Astrocyte of the spinal cord (primary cell): ENCODE data around the gene SULT1C3.

Experiments
- DNase-seq: peaks from one replicate; pipeline ENCODE4 v3.0.0; 2011; ENCODE audit warnings: low read depth, low spot score
- H3K4me3 ChIP-seq: 2 replicates; pipeline ENCODE4 v1.5.1; 2011; ENCODE audit warnings: low read depth, mild to moderate bottlenecking, low read length, moderate library complexity
- in situ Hi-C: cut with HindIII; loops from 2 replicates; pipeline ENCODE4 v1.10.0; 2017; ENCODE audit warnings: low sequenced_read_pairs
- TF ChIP-seq, protein P1 (sequence below): IDR thresholded peaks from 2 replicates; pipeline ENCODE4 v1.5.1; 2012; ENCODE audit warnings: low read depth, mild to moderate bottlenecking, low read length, inconsistent platforms

SULT1C3 gene

DNA sequence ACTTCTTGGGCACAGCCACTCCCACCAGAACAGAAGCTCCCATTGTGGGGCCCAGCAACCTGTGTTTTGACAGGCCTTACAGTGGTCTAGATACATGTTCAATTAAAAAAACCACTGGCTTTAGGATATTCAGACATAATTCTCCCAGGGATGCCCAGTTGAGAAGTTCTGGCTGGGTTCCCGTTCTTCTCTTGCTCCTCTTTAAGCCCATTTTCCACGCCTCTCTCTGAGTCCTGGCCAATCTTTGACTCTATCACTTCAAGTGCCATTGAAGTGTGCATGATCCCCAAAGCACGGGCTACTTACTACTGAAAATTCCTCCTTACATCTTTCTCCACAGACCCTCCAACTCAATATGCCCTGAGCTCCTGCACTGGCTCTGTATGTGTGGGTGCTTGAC, 17.5 kb upstream of the SULT1C3 start:
- in situ Hi-C loops: no loop called here
- DNase-seq: no peak
- TF ChIP-seq, protein P1, sequence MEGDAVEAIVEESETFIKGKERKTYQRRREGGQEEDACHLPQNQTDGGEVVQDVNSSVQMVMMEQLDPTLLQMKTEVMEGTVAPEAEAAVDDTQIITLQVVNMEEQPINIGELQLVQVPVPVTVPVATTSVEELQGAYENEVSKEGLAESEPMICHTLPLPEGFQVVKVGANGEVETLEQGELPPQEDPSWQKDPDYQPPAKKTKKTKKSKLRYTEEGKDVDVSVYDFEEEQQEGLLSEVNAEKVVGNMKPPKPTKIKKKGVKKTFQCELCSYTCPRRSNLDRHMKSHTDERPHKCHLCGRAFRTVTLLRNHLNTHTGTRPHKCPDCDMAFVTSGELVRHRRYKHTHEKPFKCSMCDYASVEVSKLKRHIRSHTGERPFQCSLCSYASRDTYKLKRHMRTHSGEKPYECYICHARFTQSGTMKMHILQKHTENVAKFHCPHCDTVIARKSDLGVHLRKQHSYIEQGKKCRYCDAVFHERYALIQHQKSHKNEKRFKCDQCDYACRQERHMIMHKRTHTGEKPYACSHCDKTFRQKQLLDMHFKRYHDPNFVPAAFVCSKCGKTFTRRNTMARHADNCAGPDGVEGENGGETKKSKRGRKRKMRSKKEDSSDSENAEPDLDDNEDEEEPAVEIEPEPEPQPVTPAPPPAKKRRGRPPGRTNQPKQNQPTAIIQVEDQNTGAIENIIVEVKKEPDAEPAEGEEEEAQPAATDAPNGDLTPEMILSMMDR: no peak
- no peak overlapping the region for H3K4me3 ChIP-seq

DNA sequence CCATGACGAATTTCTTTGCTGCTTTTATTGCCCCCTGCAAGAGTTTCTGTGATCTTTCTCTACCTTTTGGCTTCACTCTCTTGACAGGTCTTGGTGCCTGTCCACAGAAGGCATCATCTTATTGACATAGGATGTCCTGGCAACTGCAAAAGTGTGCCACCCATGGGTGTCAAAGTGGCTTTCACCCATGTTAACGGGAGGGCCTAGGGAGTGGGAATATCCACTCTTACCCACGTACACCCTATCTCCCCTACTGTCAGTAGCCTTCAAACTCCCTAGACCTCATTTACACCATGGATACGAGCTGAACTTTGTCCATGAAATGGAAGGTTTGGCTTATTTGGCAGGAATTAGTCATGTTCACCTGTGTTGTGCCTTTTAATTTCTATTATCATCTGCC, 16.2 kb upstream of the SULT1C3 start:
- DNase-seq: no peak
- in situ Hi-C loops: no loop called here
- TF ChIP-seq, protein P1: no peak
- no peak overlapping the region for H3K4me3 ChIP-seq

DNA sequence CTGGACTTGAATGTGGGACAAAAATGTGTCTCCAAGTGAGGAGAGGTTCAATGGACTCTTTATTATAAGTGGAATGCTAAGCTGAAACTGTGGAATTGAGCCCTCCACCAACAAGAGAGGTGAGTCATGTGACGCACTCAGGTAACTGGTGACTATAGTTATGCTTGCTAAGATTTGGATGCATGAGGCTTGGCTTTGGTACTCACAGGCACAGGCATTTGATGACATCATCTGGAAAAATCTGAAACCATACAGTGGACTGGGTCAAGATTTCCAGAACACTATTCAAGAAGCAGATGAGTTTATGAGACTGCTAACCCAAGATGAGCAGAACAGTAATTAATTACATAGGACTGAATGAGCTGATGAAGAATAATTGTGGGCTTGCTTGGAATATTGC, 15.7 kb upstream of the SULT1C3 start:
- no peak for DNase-seq
- TF ChIP-seq, protein P1: no peak
- no peak overlapping the region for H3K4me3 ChIP-seq
- in situ Hi-C loops: no loop called here

DNA sequence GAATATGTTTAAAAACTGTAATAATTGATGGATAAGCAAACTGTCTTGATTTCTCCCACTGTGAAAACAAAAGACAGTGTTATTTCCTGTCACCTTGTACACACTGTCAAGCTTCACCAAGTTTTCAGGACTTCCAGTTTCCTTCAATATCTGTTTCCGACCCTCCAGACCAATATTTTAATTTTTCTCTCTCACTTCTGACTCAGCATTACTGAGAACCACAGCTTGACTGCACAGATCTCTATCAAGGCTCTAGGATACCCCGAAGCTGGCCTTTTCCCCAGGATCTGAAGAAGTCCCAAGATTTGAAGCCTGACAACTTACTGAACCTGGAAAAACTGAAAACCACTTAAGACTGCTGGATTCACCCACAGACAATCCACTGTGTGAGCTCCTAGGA, 13.2 kb upstream of the SULT1C3 start:
- no peak for DNase-seq
- TF ChIP-seq, protein P1: no peak
- H3K4me3 ChIP-seq: no peak overlapping the region
- in situ Hi-C loops: no loop called here

DNA sequence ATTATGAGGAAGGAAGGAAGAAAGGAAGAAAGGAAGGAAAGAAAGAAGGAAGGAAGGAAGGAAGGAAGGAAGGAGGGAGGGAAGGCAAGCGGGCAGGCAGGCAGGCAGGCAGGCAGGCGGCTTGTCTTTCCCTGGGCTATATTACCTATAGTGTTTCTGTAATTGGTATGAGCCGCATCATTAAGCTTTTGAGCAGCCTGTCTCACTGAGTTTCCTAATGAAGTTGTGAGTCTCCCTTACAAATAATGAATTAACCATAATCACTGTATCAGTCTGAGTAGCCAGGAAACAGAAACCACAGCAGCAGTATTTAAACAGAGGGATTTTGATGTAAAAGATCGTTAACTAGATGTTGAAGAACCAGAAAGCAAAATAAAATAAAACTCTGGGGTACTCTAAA, 11.8 kb upstream of the SULT1C3 start:
- TF ChIP-seq, protein P1: no peak
- DNase-seq: no peak
- no peak overlapping the region for H3K4me3 ChIP-seq
- in situ Hi-C loops: no loop called here

DNA sequence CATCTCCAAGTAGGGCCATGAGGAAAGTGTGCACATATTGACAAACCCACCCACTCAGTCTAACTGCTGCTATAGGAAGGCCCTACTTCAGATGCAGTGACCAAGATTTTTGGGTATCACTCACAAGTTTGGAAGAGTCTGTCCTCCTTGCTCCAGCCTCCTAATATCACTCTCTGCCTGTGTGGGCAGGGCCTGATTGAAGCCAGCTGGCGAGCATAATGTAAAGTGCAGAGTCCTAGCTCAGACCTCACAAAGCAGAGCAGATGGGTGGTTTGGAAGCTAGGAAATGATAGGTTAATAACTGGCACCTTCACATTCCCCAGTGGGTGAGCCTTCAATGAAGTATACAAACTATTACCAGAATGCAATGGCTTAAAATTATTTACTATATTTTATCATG, 11.2 kb upstream of the SULT1C3 start:
- TF ChIP-seq, protein P1: no peak
- no peak for DNase-seq
- in situ Hi-C loops: no loop called here
- no peak overlapping the region for H3K4me3 ChIP-seq

DNA sequence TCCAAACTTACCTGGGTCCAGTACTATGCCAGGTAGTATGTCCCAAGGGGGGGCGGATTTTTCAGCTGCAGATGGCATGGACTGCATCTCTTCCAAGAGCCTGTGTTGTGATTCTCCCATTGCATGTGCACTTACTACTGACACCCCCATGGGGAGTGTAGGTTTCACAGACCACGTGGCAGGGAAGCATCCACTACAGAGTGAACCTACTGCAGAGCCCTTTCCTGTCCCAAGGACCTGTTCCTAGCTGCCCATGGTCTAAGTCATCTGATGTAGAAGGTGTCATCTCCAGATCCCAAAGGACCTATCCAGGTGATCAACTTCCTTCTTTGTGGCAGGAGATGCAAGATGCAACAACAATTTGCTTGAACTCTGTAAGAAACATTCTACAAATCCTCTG, 9.9 kb upstream of the SULT1C3 start:
- TF ChIP-seq, protein P1: no peak
- no peak overlapping the region for H3K4me3 ChIP-seq
- DNase-seq: no peak
- in situ Hi-C loops: no loop called here
